ENCODE measurements around the gene THBS1.

THBS1 gene

DNA sequence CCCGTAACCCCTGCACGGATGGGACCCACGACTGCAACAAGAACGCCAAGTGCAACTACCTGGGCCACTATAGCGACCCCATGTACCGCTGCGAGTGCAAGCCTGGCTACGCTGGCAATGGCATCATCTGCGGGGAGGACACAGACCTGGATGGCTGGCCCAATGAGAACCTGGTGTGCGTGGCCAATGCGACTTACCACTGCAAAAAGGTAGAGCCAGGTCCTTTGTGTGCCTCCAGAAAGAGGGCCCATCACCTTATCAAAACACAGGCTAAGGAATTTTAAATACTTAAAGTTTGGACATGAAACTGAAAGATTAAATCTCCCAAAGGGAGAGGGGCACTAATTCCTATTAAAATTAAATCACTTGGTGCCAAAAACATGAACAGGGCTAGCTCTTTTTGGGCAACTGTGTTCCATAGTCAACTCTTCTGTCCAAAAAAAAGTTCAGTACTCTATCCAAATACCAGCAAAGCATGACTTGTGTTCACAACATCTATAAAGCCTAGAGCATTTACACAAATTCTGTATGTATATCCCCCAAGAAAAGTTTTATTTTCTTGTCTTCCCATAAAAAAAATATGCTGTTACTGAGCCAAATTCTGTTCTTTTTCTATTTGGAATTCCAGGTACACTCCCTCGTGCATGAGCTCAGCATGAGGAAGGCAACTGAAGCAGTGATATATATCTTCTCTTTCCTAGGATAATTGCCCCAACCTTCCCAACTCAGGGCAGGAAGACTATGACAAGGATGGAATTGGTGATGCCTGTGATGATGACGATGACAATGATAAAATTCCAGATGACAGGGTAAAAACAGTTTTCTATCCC, 9.2 kb downstream of the THBS1 start:
- DNase-seq = peak; percentile 14

DNA sequence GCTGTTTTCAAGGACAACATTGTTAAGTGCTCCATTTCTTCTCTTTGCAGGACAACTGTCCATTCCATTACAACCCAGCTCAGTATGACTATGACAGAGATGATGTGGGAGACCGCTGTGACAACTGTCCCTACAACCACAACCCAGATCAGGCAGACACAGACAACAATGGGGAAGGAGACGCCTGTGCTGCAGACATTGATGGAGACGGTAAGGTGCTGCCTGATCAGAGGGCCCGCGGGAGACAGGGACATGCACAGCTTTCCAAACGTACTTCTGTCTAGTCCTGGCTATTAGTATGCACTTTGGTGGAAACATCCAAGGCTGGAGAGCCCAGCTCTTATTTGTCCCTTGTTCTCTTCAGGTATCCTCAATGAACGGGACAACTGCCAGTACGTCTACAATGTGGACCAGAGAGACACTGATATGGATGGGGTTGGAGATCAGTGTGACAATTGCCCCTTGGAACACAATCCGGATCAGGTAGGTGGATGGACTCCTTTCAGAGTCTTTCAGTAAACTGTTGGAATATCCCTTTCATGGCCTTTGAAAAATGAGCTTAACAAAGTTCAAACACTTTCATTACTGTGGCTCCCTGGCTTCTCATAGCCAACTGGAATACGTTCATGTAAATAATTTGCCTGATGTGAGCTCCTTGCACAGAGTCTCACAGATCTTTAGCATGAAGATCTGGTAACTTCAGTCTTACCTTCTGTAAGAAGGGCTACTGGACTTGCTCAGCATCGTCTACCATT, 10.4 kb downstream of the THBS1 start:
- peak; percentile 14 for DNase-seq

DNA sequence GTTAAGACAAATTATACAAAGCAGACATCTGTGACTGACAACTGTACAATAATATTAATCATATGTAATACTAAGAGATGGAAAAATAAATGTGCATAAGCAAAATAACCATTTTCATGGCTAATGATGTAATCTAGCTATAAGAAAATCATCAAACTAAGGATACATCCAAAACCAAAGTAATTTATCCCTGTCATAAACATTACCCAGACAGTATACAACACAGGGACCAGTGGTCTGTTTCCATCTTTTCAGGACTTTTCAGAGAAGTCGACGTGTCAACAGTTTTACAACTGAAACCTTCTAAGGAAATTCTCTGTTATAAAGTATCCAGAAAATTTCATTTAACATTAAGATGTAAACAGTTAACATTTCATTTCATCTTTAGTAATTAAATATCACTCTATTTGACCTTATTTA, 11.0 kb downstream of the THBS1 start:
- DNase-seq = peak; percentile 14

DNA sequence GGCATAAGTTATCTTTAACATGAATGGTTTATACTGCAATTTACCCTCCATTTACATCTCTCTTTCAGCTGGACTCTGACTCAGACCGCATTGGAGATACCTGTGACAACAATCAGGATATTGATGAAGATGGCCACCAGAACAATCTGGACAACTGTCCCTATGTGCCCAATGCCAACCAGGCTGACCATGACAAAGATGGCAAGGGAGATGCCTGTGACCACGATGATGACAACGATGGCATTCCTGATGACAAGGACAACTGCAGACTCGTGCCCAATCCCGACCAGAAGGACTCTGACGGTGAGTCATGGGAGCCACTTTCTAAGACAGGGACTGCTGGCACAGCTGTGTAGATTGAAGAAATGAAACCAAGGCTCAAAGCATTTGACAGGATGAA, 11.6 kb downstream of the THBS1 start:
- DNase-seq = peak; percentile 54

DNA sequence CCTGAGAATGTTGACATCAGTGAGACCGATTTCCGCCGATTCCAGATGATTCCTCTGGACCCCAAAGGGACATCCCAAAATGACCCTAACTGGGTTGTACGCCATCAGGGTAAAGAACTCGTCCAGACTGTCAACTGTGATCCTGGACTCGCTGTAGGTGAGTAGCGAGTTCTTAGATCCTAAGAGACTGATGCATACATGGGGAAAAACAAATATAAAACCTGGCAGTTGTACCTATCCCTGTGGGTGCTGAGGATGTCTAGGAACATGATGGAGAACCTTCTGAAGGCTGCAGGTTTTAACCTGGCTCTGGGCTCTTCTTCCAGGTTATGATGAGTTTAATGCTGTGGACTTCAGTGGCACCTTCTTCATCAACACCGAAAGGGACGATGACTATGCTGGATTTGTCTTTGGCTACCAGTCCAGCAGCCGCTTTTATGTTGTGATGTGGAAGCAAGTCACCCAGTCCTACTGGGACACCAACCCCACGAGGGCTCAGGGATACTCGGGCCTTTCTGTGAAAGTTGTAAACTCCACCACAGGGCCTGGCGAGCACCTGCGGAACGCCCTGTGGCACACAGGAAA, 12.3 kb downstream of the THBS1 start:
- peak; percentile 11 for DNase-seq

DNA sequence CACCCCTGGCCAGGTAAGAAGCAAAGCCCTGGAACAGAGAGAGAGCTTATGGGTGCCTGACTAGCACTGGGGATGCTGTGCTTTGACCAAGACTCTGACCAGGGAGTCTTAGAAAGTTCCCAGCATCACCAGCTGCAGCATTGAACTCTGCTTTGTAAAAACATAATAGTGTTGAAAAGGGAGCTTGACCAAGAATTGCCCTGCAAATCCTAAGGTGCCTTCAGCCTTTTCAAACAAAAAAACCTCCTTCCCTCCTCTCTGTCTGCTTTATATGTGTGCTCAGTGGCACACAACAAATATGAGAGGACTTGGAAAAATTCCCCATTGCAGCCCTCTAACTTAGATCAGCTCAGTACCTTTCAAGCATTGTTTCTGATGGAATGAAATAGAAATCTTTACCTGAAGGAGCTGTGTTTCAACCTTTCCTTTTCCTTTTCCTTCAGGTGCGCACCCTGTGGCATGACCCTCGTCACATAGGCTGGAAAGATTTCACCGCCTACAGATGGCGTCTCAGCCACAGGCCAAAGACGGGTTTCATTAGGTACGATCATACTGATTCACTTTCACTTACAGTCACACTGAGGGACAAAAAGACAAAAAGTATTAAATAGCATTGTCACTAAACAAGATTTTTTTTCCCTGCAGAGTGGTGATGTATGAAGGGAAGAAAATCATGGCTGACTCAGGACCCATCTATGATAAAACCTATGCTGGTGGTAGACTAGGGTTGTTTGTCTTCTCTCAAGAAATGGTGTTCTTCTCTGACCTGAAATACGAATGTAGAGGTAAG, 13.0 kb downstream of the THBS1 start:
- DNase-seq = peak; percentile 29

DNA sequence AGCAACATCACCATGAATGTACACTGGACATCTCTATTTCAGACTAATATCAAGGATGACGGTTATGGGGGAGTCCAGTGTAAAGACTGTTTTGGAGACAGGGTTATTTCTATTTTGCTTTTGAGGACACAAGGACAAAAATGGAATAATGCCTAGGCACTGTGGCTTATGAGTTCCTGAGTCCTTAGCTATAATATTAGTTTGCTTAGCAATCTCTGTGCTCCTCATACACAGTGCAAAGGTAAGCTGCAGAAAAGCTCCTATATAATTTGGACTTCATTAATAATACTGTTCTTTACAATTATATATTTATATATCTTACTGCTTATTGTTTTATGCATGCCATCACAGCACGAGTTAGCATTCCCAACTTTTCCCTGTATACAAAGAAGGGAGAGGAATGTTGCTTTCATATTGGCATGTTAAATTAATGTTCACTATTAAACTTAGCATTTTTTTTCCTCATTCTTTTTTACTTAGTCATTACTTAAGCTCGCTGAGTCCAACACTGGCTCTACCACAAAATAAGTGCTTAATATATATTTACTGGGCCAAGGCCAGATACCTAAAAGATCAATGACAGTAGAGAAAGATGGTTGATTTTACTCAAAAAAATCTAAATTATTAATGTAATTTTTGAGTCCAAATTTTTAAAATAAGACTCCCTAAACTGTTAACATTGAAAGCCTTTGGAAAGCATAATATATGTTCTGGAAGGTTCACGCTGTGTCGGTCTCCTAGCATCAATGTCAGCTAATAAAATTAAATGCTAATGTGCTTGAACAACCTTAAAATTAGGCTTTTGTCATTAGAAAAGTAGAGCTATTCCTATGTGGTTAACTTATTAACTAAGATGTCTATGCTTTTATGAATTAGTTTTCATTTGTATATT, 13.8 kb downstream of the THBS1 start:
- DNase-seq = peak; percentile 70

DNA sequence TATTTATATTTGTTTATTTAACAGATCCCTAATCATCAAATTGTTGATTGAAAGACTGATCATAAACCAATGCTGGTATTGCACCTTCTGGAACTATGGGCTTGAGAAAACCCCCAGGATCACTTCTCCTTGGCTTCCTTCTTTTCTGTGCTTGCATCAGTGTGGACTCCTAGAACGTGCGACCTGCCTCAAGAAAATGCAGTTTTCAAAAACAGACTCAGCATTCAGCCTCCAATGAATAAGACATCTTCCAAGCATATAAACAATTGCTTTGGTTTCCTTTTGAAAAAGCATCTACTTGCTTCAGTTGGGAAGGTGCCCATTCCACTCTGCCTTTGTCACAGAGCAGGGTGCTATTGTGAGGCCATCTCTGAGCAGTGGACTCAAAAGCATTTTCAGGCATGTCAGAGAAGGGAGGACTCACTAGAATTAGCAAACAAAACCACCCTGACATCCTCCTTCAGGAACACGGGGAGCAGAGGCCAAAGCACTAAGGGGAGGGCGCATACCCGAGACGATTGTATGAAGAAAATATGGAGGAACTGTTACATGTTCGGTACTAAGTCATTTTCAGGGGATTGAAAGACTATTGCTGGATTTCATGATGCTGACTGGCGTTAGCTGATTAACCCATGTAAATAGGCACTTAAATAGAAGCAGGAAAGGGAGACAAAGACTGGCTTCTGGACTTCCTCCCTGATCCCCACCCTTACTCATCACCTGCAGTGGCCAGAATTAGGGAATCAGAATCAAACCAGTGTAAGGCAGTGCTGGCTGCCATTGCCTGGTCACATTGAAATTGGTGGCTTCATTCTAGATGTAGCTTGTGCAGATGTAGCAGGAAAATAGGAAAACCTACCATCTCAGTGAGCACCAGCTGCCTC, 14.7 kb downstream of the THBS1 start:
- DNase-seq = peak; percentile 18

DNA sequence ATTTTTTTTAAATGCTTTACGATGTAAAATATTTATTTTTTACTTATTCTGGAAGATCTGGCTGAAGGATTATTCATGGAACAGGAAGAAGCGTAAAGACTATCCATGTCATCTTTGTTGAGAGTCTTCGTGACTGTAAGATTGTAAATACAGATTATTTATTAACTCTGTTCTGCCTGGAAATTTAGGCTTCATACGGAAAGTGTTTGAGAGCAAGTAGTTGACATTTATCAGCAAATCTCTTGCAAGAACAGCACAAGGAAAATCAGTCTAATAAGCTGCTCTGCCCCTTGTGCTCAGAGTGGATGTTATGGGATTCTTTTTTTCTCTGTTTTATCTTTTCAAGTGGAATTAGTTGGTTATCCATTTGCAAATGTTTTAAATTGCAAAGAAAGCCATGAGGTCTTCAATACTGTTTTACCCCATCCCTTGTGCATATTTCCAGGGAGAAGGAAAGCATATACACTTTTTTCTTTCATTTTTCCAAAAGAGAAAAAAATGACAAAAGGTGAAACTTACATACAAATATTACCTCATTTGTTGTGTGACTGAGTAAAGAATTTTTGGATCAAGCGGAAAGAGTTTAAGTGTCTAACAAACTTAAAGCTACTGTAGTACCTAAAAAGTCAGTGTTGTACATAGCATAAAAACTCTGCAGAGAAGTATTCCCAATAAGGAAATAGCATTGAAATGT, 15.6 kb downstream of the THBS1 start:
- no peak for DNase-seq

DNA sequence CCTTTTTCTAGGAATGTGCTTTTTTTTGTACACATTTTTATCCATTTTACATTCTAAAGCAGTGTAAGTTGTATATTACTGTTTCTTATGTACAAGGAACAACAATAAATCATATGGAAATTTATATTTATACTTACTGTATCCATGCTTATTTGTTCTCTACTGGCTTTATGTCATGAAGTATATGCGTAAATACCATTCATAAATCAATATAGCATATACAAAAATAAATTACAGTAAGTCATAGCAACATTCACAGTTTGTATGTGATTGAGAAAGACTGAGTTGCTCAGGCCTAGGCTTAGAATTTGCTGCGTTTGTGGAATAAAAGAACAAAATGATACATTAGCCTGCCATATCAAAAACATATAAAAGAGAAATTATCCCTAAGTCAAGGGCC, 16.5 kb downstream of the THBS1 start:
- no peak for DNase-seq

DNA sequence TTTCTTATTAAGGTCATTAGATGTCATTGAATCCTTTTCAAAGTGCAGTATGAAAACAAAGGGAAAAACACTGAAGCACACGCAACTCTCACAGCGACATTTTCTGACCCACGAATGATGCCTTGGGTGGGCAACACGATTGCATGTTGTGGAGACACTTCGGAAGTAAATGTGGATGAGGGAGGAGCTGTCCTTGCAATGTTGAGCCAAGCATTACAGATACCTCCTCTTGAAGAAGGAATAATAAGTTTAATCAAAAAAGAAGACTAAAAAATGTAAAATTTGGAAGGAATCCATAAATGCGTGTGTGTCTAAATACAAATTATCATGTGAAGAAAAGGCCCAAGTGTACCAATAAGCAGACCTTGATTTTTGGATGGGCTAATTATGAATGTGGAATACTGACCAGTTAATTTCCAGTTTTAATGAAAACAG, 16.9 kb downstream of the THBS1 start:
- peak; percentile 29 for DNase-seq

DNA sequence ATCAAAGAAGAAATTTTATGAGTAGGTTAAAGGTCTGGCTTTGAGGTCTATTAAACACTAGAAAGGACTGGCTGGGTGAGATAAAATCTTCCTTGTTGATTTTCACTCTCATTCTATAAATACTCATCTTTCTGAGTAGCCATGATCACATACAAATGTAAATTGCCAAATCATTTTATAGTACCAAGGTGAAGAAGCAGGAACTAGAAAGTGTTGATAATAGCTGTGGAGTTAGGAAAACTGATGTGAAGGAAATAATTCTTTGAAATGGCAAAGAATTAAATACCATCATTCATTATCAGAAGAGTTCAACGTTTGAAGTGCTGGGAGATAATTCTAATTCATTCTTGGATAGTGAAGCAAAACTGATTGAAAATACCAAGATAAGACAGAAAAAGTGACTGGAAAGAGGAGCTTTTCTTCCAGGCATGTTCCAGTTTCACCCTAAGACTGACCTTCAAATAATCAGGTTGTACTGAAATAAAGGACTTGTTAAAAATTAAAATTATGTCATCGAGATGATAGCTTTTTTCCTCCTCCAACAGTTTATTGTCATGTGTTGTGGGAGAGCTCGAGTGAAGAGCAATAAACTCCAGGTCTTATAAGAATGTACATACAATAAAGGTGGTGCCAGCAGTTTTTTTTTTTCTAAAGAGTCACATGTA, 17.4 kb downstream of the THBS1 start:
- peak; percentile 29 for DNase-seq

DNA sequence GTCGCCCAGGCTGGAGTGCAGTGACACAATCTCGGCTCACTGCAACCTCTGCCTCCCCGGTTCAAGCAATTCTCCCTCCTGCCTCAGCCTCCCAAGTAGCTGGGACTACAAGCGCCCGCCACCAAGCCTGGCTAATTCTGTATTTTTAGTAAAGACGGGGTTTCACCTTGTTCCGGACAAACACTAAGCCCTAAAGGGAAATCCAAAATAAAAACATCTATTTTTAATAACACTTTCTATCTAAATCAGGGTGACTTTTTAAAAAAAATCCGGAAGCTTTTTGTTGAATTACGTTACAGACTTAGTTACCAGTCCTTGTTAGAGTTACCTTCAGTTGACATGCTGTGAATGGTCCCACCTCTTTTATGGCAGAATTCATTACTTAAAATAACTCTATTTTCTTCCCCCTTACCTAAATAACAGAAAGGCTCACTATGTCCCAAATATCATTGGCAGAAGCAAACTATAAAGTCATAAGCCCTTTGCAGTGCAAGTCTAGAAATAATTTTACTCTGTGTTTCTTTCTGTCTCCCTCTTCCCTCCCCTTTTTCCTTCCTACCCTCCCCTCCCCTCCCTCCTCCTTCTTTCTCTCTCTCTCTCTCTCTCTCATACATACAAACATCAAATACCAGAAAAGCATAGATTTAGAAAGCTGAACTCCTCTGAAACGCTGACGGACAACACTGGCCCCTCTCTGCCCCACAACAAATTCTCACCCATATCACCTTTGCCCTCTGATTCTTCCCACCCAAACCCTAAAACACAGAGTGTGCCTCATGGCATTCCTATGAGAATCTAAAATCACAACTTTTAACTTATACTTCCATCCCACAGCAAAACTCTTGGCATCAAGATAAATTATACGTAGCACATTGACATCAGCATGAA, 18.3 kb downstream of the THBS1 start:
- peak; percentile 13 for DNase-seq

DNA sequence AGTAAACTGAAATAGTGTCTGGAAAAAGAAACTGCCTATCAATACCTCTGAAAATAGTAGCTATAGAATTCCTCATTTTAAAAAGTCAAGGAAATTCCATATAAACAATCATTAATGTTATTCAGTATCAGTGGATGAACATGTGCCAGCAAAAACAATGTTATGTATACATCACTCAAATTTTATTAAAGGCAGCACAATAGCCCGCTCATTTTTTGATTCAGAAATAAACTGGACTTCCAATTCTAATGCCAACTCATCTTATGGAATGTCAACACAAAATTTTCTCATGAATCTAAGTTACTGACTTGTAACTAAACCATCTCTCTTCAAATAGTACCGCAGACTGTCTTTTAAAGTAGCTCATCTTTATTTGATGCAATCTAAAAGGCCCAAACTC, 19.0 kb downstream of the THBS1 start:
- peak; percentile 44 for DNase-seq

DNA sequence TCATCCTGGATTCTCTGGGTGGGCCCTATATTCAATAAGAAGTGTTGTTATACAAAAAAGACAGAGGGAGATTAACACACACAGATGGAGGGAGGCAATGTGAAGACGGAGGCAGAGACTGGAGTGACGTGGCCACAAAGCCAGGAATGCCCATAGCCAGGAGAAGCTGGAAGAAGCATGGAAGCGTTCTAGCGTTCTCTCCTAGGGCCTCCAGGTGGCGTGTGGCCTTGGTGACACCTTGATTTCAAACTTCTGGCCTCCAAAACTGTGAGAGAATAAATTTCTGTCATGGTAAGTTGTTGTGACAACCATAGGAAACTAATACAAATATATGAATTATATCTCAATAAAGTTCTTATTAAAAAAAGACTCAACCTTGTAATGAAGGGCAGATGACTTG, 21.3 kb downstream of the THBS1 start:
- DNase-seq = no peak

DNA sequence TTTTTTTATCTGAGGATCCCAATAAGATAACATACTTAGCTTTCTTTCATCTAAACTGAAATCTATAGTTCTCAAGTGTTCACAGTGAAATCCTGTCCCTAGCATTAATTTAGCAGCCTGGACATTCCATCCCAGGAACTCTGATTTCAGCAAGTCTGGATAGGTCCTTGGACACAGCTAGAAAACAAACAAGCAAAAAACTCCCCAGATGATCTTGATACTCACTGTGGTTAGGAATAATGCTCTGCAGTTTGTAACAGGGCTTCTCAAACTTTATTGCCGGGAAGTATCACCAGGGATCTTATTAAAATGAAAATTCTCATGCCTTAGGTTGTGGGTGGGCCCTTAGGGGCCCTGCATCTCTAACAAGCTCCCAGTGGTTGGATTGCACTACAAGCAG, 24.3 kb downstream of the THBS1 start:
- no peak for DNase-seq

DNA sequence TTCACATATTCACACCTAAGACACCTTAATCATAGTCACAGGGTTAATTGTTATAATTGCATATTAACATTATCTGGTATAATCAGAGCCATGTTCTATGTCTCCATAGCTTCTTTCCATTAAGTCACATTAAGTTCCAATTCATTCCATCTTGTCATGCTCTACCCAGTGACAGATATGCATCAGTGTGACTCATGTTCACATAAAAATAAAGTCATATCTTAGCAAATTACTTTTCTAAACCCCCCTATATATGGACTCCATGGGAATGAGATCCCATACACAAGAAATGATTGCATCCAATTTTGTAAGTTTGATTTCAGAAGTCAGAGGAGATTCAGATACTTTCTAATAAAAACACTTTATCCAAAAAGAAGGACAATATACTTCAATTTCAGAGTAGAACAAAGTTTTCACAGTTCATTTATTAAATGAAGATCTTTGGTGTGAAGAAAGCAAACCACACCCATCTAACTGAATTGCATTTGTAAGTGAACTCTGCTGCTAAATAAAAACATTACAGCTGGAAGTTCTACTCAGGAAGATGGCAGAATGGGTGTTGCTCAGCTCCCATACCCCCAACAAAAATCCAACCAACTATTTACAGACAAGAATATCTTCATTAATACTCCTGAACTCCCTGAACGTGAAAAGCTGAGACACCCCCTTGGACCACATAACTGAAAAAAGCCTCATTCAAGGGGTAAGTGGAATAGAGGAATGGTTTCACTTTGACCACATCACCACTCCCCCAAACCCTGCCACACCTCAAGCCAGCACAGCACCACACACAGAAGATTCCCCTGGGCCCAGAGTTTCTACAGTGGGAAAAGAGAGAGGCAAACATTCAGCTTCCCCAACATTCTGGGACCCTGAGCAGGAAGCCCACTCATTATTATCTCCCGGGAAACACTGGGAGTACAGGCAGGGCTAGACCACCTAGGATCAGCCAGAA, 27.6 kb downstream of the THBS1 start:
- no peak for DNase-seq

Measured in EL (cell line).